Sigmoid colon (tissue), 4 donors: Measurements from ENCODE around the gene MYPN.

Source experiments
- CTCF ChIP-seq, 4 experiments: fragments of 450-650 bp in 3 of 4; fragments of 200-600 bp in 1 of 4; IDR thresholded peaks; one replicate each; pipeline ENCODE4 v1.5.1; 2016 to 2019; ENCODE audit warnings: antibody characterized with exemption in 4 of 4, mild to moderate bottlenecking in 3 of 4, moderate library complexity in 2 of 4
- EP300 ChIP-seq, 4 donors: sonication (generic); formaldehyde crosslinking; IDR thresholded peaks; one replicate each; pipeline ENCODE4 v1.6.1; 2017; ENCODE audit warnings: antibody characterized with exemption in 4 of 4
- POLR2A ChIP-seq, 2 donors: fragments of 450-650 bp; IDR thresholded peaks; one replicate each; pipeline ENCODE4 v1.6.1; 2016; ENCODE audit warnings: antibody characterized with exemption in 2 of 2, mild to moderate bottlenecking in 2 of 2, moderate library complexity in 2 of 2
- POLR2AphosphoS5 ChIP-seq, 4 donors: sonication (generic); formaldehyde crosslinking; IDR thresholded peaks; one replicate each; pipeline ENCODE4 v1.6.1; 2017; ENCODE audit warnings: antibody characterized with exemption in 4 of 4

DNA sequence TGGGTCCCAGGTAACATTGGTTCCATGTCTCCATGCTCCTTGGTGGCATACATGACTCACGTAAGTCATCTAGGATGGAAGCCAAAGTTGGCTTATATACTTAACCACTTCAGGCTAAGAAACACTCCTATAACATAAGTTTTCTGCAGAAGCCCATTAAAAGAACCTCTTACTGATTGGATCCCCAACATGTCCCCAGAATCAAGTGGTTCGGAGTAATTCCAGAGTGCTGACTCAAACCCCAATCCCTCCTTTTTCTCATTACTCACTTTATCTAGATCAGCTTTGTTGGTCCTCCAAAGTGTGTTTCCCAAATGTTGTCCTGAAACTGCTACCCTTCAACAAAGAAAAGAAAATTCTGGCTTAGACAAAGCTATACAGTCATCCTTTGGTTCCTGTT is 132.8 kb downstream of the MYPN start:
- no peak for TF ChIP-seq POLR2A (IDR thresholded peaks at IDR 0.05)
- no peak for TF ChIP-seq CTCF (IDR thresholded peaks at IDR 0.05)
- no peak for TF ChIP-seq POLR2AphosphoS5 (IDR thresholded peaks at IDR 0.05)
- TF ChIP-seq EP300 (IDR thresholded peaks at IDR 0.05), result no peak
